HepG2 (cell line): Measurements from ENCODE around the gene TMEM200B. TPM values are rescaled to one million over a fixed set of nuclear protein-coding genes. Genes with fewer than 3 reads are reported as not detected.
A peak's percentile ranks its signal among the peaks of the same experiment; 100 is the strongest.
"Not testable (repeated sequence)": the region's sequence is repeated elsewhere in the genome, so short reads cannot be mapped to it uniquely, and the experiment has no call there.

Experiments used
- ATAC-seq: fragments of 200-7000 bp; cut with Tn5 transposase; 3 replicates; pipeline ENCODE4 v1.9.1; 2020; ENCODE audit warnings: mild to moderate bottlenecking, moderate library complexity
- BruUV-seq: library from RNA; stranded (reverse); fragments of 400-500 nt; replicated peaks from 2 replicates; lab custom pipeline; 2021; lab: Mats Ljungman, UMichigan
- CTCF ChIA-PET: fragments of 300-600 bp; formaldehyde crosslinking; extraction: SDS; loops from one replicate; lab custom pipeline; 2021; ENCODE audit warnings: low total read pairs, inconsistent platforms, low intra/inter-chr PET ratio; lab: Yijun Ruan, JAX
- POLR2A ChIA-PET: fragments of 350-600 bp; sonication (Branson Sonifier 250); formaldehyde crosslinking; loops from one replicate; lab custom pipeline; 2020; ENCODE audit warnings: antibody characterized with exemption, inconsistent platforms; lab: Yijun Ruan, JAX
- DNase-seq: peaks from one replicate; pipeline ENCODE4 v3.0.0-alpha.2; 2015; ENCODE audit warnings: low spot score
- FAIRE-seq: peaks from 3 replicates; lab custom pipeline; 2011; peaks lifted over from hg19 to GRCh38; lab: Jason Lieb, UNC
- H2AFZ ChIP-seq: one replicate; pipeline ENCODE4 v1.6.1; 2011; ENCODE audit warnings: low read length, inconsistent platforms
- H3K27ac ChIP-seq: fragments of 300-600 bp; 3 replicates; pipeline ENCODE4 v1.8.0; 2011; ENCODE audit warnings: mixed run types, mild to moderate bottlenecking, mixed read lengths, low read length, inconsistent platforms; ENCODE audit not compliant: insufficient read depth; ENCODE audit errors: extremely low read length
- H3K27me3 ChIP-seq, 2 experiments: fragments of 200-600 bp in 1 of 2; 2 replicates in 1 of 2; 3 replicates in 1 of 2; pipeline versions ENCODE4 v1.6.0 to v1.8.0; 2011; ENCODE audit warnings: low read length in 2 of 2, mild to moderate bottlenecking in 2 of 2, moderate library complexity in 2 of 2, inconsistent platforms in 1 of 2; ENCODE audit not compliant: insufficient read depth in 2 of 2, control insufficient read depth in 1 of 2
- H3K36me3 ChIP-seq, 2 experiments: fragments of 200-600 bp in 1 of 2; replicated peaks in 1 of 2; 2 replicates in 1 of 2; 3 replicates in 1 of 2; pipeline versions ENCODE4 v1.5.1 to v1.8.0; 2011; ENCODE audit warnings: low read length in 2 of 2, inconsistent platforms in 1 of 2; ENCODE audit not compliant: insufficient read depth in 2 of 2, control insufficient read depth in 1 of 2
- H3K4me1 ChIP-seq: 2 replicates; pipeline ENCODE4 v1.5.1; 2012; ENCODE audit warnings: low read length, inconsistent platforms; ENCODE audit not compliant: insufficient read depth
- H3K4me2 ChIP-seq: 2 replicates; pipeline ENCODE4 v1.6.0; 2011; ENCODE audit warnings: low read depth, low read length, inconsistent platforms
- H3K4me3 ChIP-seq, 3 experiments: fragments of 200-600 bp in 1 of 3; sonication (generic), shearing (Covaris generic) in 1 of 3; replicated peaks in 1 of 3; 2 replicates each; pipeline ENCODE4 v1.5.1; 2011 to 2016; ENCODE audit warnings: low read length in 3 of 3, inconsistent platforms in 2 of 3, low read depth in 2 of 3, mild to moderate bottlenecking in 2 of 3, control low read depth in 1 of 3, mixed read lengths in 1 of 3; ENCODE audit not compliant: insufficient read depth in 1 of 3
- H3K79me2 ChIP-seq: one replicate; pipeline ENCODE4 v1.6.1; 2011; ENCODE audit warnings: low read length, inconsistent platforms; ENCODE audit not compliant: insufficient read depth
- H3K9ac ChIP-seq: 2 replicates; pipeline ENCODE4 v1.6.0; 2011; ENCODE audit warnings: mild to moderate bottlenecking, low read depth, low read length, inconsistent platforms; ENCODE audit not compliant: insufficient read depth
- H3K9me3 ChIP-seq: 2 replicates; pipeline ENCODE4 v1.5.1; 2012; ENCODE audit warnings: mild to moderate bottlenecking, low read length
- H4K20me1 ChIP-seq: 2 replicates; pipeline ENCODE4 v1.6.0; 2011; ENCODE audit warnings: inconsistent platforms, mild to moderate bottlenecking, low read length, moderate library complexity; ENCODE audit not compliant: insufficient read depth
- CEBPB ChIP-seq: IDR thresholded peaks from 2 replicates; pipeline ENCODE4 v1.6.1; 2011; ENCODE audit warnings: low read depth, low read length, improper control_type of control experiment, borderline replicate concordance
- FOXK1 ChIP-seq: sonication (generic); formaldehyde crosslinking; IDR thresholded peaks from 2 replicates; pipeline ENCODE4 v1.4.0; 2020; ENCODE audit warnings: low read depth, missing genetic modification reagents, borderline replicate concordance
- GATAD2A ChIP-seq: IDR thresholded peaks from 2 replicates; pipeline ENCODE4 v1.6.1; 2016
- HDAC2 ChIP-seq: sonication (generic); formaldehyde crosslinking; IDR thresholded peaks from 2 replicates; pipeline ENCODE4 v1.4.0; 2020; ENCODE audit warnings: missing genetic modification reagents
- KMT2B ChIP-seq: IDR thresholded peaks from 2 replicates; pipeline ENCODE4 v1.6.1; 2016; ENCODE audit warnings: missing genetic modification reagents, missing compliant biosample characterization
- SIN3A ChIP-seq: IDR thresholded peaks from 2 replicates; pipeline ENCODE4 v1.6.1; 2011; ENCODE audit warnings: low read depth, mild to moderate bottlenecking, control low read depth, low read length, borderline replicate concordance
- SMARCC2 ChIP-seq: fragments of 450-650 bp; IDR thresholded peaks from 2 replicates; pipeline ENCODE4 v1.6.1; 2017; ENCODE audit warnings: antibody characterized with exemption, mild to moderate bottlenecking
- SPEN ChIP-seq: sonication (generic); formaldehyde crosslinking; IDR thresholded peaks from 2 replicates; pipeline ENCODE4 v1.5.1; 2020; ENCODE audit warnings: low read depth, mild to moderate bottlenecking, missing genetic modification reagents
- ZBTB7B ChIP-seq: sonication (generic); formaldehyde crosslinking; IDR thresholded peaks from 2 replicates; pipeline ENCODE4 v1.4.0; 2020; ENCODE audit warnings: missing genetic modification reagents
- ZMYM3 ChIP-seq: sonication (generic); formaldehyde crosslinking; IDR thresholded peaks from 2 replicates; pipeline ENCODE4 v1.5.1; 2020; ENCODE audit warnings: mild to moderate bottlenecking, missing genetic modification reagents
- ZNF18 ChIP-seq: sonication (generic); formaldehyde crosslinking; IDR thresholded peaks from 2 replicates; pipeline ENCODE4 v1.8.0; 2022; ENCODE audit warnings: mild to moderate bottlenecking, missing genetic modification reagents; ENCODE audit not compliant: insufficient replicate concordance
- ZNF530 ChIP-seq: sonication (generic); formaldehyde crosslinking; IDR thresholded peaks from 2 replicates; pipeline ENCODE4 v1.5.0; 2020; ENCODE audit warnings: low read depth, mild to moderate bottlenecking, missing genetic modification reagents
- ZNF563 ChIP-seq: sonication (generic); formaldehyde crosslinking; IDR thresholded peaks from 2 replicates; pipeline ENCODE4 v1.8.0; 2022; ENCODE audit warnings: mild to moderate bottlenecking, moderate library complexity, missing genetic modification reagents
- ZNF784 ChIP-seq: sonication (generic); formaldehyde crosslinking; IDR thresholded peaks from 2 replicates; pipeline ENCODE4 v1.5.1; 2020; ENCODE audit warnings: missing genetic modification reagents, mild to moderate bottlenecking, borderline replicate concordance
- ZSCAN5A ChIP-seq: sonication (generic); formaldehyde crosslinking; IDR thresholded peaks from 2 replicates; pipeline ENCODE4 v1.8.0; 2022; ENCODE audit warnings: mild to moderate bottlenecking, missing genetic modification reagents, borderline replicate concordance
- WGBS: methylation state at CpG from one replicate; pipeline ENCODE4 v1.1.6; 2017; ENCODE audit warnings: low lambda C conversion rate; 5-methylcytosine and 5-hydroxymethylcytosine counted together
- in situ Hi-C: cut with HindIII; loops from 2 replicates; pipeline ENCODE4 v1.10.0; 2017; ENCODE audit warnings: low pct_unique_long_range_greater_than_20kb; ENCODE audit not compliant: extremely low pct_ligation_motif_present
- intact Hi-C: fragments of 100-400 bp; cut with micrococcal nuclease; formaldehyde crosslinking; loops from one replicate; pipeline ENCODE4 v1.10.0; 2022; ENCODE audit not compliant: unreplicated experiment
- polyA plus RNA-seq, 8 experiments: library from polyadenylated mRNA; depleted of rRNA in 3 of 8; stranded (reverse) in 7 of 8; unstranded in 1 of 8; fragments of >200 nt; fragmentation: Illumina TruSeq in 4 of 8; extraction: Trizol in 4 of 8; gene quantifications; 2 replicates each; pipeline versions ENCODE4 v1.2.1 to v1.2.3, GENCODE V29; 2011 to 2016; ENCODE audit warnings: low read depth in 4 of 8, missing spikeins in 1 of 8, mixed read lengths in 1 of 8; ENCODE audit not compliant: insufficient read depth in 1 of 8
- total RNA-seq, 5 experiments: library from RNA; depleted of rRNA; stranded (reverse); fragments of >200 nt; fragmentation: Illumina TruSeq; extraction: Trizol; gene quantifications; 2 replicates each; pipeline ENCODE4 v1.2.3, GENCODE V29; 2016; ENCODE audit warnings: low read depth in 1 of 5

TMEM200B gene
- total and polyA plus RNA-seq, 2 of the 13 experiments (the other 11 are each of a cell fraction or from before 2014, with no cell fraction given) = 1.1 to 1.4 TPM

GRCh38 chr1:29108041-29108440, 15.7 kb downstream of the TMEM200B start:
- FAIRE-seq, H3K27me3 ChIP-seq, H3K4me2 ChIP-seq, DNase-seq, H4K20me1 ChIP-seq, intact Hi-C loops, H3K4me3 ChIP-seq, BruUV-seq, H2AFZ ChIP-seq, ATAC-seq, H3K27ac ChIP-seq, in situ Hi-C loops, H3K79me2 ChIP-seq, POLR2A ChIA-PET, CTCF ChIA-PET, H3K9me3 ChIP-seq, H3K9ac ChIP-seq: not testable (repeated sequence)
- H3K4me1 ChIP-seq = peaks cover 15% of the 10 kb centered on the region
- peaks cover 9 to 27% of the 10 kb centered on the region in 2 experiments; a peak in 4 of 5 replicates for H3K36me3 ChIP-seq
- WGBS = 97% methylated on average over 6 of the region's 6 CpGs
- TF ChIP-seq CEBPB = 0 out of 2 replicates have a peak, but pooled peaks have one; percentile 5

- peak; percentile 83 for DNase-seq
- Histone ChIP-seq H3K4me2 (peak overlapping the region; percentile 45; the same call in 1 of the 2 replicates), H3K9me3 (no peaks in the 10 kb centered on the region), H3K27me3 (no peaks in the 10 kb centered on the region), H3K36me3 (peaks cover 5 to 25% of the 10 kb centered on the region in 2 experiments; a peak in 4 of 5 replicates), H3K4me3 (no peak overlapping the region), H3K4me1 (peaks cover 15% of the 10 kb centered on the region), H2AFZ (no peak overlapping the region), H3K27ac (peak overlapping the region; percentile 62), H3K79me2 (no peaks in the 10 kb centered on the region), H3K9ac (no peak overlapping the region), H4K20me1 (no peaks in the 10 kb centered on the region)
- CTCF ChIA-PET = no interaction called here
- no TSS peak for BruUV-seq
- POLR2A ChIA-PET = interaction anchor here (0.9 kb wide), 1 partner anchor 18 kb away, joined by 3 read pairs; the partner anchor contains the start of gene TMEM200B
- ATAC-seq = peak; percentile 92
- intact Hi-C loops = no loop called here
- peak; percentile 43 for FAIRE-seq
- in situ Hi-C loops = no loop called here
- WGBS = 34% methylated on average over 6 of the region's 6 CpGs
- TF ChIP-seq ZSCAN5A (CRISPR knock-in tag) = no peak
- no peak for TF ChIP-seq ZBTB7B (CRISPR knock-in tag)
- no peak for TF ChIP-seq ZNF530 (CRISPR knock-in tag)
- no peak for TF ChIP-seq ZNF784 (CRISPR knock-in tag)
- TF ChIP-seq GATAD2A = peak; percentile 61
- TF ChIP-seq SPEN (CRISPR knock-in tag) = 0 out of 2 replicates have a peak, but pooled peaks have one; percentile 18
- no peak for TF ChIP-seq ZNF563
- peak; percentile 75 for TF ChIP-seq ZMYM3 (CRISPR knock-in tag)
- peak; percentile 57 for TF ChIP-seq HDAC2 (CRISPR knock-in tag)
- no peak for TF ChIP-seq SIN3A
- TF ChIP-seq KMT2B (CRISPR knock-in tag) = 0 out of 2 replicates have a peak, but pooled peaks have one; percentile 35
- no peak for TF ChIP-seq SMARCC2
- TF ChIP-seq FOXK1 = 0 out of 2 replicates have a peak, but pooled peaks have one; percentile 50
- no peak for TF ChIP-seq ZNF18 (CRISPR knock-in tag)
Observed at GRCh38 chr1:29105822-29106221, 17.9 kb downstream of the TMEM200B start.
